Mucosa of rectum (tissue), 2 donors: Measurements from ENCODE around the gene FNDC11.

Source experiments
- H3K27ac ChIP-seq, 2 donors: one replicate each; pipeline ENCODE4 v1.7.0; 2013; ENCODE audit warnings: inconsistent platforms in 2 of 2, low read depth in 2 of 2, low read length in 2 of 2
- H3K27me3 ChIP-seq, 2 donors: one replicate each; pipeline ENCODE4 v1.7.0; 2013; ENCODE audit warnings: low read length in 2 of 2; ENCODE audit not compliant: control insufficient read depth in 2 of 2, insufficient read depth in 2 of 2
- H3K36me3 ChIP-seq, 2 donors: one replicate each; pipeline ENCODE4 v1.7.0; 2013; ENCODE audit warnings: low read length in 2 of 2; ENCODE audit not compliant: control insufficient read depth in 2 of 2, insufficient read depth in 2 of 2
- H3K4me1 ChIP-seq, 2 donors: one replicate each; pipeline ENCODE4 v1.7.0; 2013; ENCODE audit warnings: low read length in 2 of 2, mild to moderate bottlenecking in 1 of 2; ENCODE audit not compliant: control insufficient read depth in 2 of 2, insufficient read depth in 2 of 2
- H3K4me3 ChIP-seq, 2 donors: one replicate each; pipeline ENCODE4 v1.7.0; 2013; ENCODE audit warnings: low read length in 2 of 2
- H3K9ac ChIP-seq, 2 donors: one replicate each; pipeline ENCODE4 v1.7.0; 2013; ENCODE audit warnings: low read length in 2 of 2, low read depth in 1 of 2, mild to moderate bottlenecking in 1 of 2
- H3K9me3 ChIP-seq, 2 donors: one replicate each; pipeline ENCODE4 v1.7.0; 2013; ENCODE audit warnings: low read length in 2 of 2; ENCODE audit not compliant: control insufficient read depth in 2 of 2
- donor health status: healthy.
- donor health status: Normal muscosa, but diverticular disease.

The FNDC11 gene

DNA sequence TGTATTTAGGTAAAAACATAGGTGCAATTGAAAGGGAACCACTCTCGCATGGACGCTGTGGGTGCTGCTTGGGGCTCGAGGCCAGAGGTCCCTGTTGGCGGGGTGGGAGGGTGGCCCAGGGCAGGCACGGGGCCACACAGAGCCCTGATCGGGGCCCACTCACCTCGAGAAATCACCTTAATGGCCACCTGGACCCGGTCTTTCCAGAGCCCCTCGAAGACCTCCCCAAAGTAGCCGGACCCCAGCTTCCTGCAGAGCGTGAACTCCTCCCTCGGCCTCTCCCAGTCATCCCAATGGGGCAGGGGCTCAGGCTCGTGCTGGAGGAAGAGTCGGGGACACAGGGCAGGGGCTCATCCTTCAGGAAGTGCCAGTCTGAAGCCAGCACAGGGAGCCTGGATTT is 20.6 kb upstream of the FNDC11 start:
- Histone ChIP-seq H3K27me3 (no peaks in the 10 kb centered on the region), H3K27ac (peak overlapping the region; percentile 91 to 96), H3K4me1 (peaks cover 27 to 43% of the 10 kb centered on the region in 2 donors), H3K4me3 (no peak overlapping the region), H3K9me3 (no peaks in the 10 kb centered on the region), H3K9ac (peak overlapping the region in 1 of 2 donors; percentile 65), H3K36me3 (peaks cover 6 to 8% of the 10 kb centered on the region in 2 donors)

DNA sequence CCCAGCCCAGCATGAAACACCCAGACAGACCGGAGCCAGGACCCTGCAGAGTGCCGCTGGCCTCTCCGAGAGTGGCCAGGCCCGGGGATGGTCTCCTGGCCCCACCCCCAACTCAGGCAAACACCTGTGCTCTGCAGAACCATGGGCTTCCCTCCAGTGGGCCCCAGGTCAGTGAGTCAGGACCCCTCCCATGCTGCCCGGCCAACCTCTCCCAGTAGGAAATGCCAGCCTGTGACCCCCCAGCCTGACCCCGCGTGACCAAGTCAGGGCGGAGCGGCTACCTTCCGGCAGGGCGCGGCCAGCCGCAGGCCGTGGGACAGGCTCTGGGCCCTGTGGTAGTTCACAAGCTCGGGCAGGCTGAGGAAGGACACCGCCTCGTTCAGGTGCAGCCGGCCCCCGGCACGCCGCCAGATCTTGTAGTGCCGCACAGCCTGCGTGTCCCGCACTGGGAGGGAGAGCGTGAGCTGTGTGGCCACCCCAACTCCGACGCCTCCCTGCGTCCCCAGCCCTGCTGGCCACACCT is 20.0 kb upstream of the FNDC11 start:
- Histone ChIP-seq H3K9me3 (no peaks in the 10 kb centered on the region), H3K4me3 (peak overlapping the region in 1 of 2 donors; percentile 54), H3K27me3 (no peaks in the 10 kb centered on the region), H3K27ac (peak overlapping the region; percentile 91 to 96), H3K9ac (peak overlapping the region; percentile 47 to 76), H3K4me1 (peaks cover 30 to 46% of the 10 kb centered on the region in 2 donors), H3K36me3 (peaks cover 6 to 7% of the 10 kb centered on the region in 2 donors)

DNA sequence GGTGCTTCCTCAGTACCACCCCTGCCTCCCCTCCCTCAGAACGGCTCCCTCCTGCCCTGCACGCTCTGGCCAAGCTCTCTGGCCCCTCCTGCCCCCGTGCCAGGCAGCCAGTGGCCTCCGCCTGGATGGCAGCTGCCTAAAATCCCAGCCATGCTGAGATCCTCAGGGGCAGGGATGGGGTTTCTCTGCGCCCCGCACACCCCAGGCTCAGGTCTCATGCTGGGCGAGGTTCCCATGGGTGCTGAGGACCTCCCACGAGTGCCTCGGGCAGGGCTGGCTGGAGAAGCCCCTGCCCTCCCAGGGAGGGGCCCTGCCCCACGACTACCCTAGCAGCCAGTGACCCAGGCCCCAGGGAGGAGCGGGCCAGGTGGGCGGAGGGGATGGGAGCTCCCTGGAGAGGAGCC is 19.5 kb upstream of the FNDC11 start:
- H3K9me3 ChIP-seq, result no peaks in the 10 kb centered on the region
- H3K27ac ChIP-seq, result peak overlapping the region; percentile 91 to 96
- peak overlapping the region in 1 of 2 donors; percentile 54 for H3K4me3 ChIP-seq
- H3K36me3 ChIP-seq, result peaks cover 3% of the 10 kb centered on the region in 2 donors
- H3K9ac ChIP-seq, result peak overlapping the region; percentile 47 to 76
- peaks cover 35 to 51% of the 10 kb centered on the region in 2 donors for H3K4me1 ChIP-seq
- H3K27me3 ChIP-seq, result no peaks in the 10 kb centered on the region

DNA sequence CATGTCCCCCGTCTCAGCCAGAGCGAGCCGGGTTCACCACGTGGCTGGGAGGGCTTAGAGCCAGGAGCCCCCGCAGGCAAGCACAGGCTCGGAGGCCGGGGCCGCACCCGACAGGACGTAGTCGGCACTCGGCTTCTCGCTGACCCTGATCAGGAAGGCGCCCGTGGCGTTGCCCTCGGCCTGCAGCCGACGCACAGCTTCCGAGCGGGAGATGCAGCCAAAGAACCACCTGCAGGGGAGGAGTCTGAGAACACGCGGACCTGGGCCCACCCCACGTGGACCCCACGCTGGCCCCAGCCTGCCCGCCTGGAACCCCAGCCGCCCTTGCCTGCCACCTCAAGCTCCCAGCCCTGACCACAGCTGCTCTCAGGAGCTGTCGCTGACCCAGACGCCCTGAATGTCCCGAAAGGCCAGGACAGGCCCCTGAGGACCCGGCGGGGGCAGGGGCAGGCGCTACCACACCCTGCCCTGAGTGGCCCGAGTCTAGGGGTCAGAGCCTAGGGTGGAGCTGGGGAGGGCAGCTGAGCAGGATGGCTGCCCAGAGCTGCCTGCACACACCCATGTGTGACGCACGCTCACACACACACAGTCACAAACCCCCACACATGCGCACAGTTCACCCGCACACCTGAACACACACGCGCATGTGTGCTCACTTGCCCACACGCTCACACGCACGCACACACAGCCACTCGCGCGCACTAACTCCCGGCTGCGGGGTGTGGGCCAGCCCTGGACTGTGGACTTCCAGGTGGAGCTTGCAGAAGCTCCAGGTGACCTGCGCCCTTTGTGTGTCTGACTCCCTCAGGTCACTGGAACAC is 18.9 kb upstream of the FNDC11 start:
- Histone ChIP-seq H3K4me3 (peak overlapping the region; percentile 52 to 54), H3K36me3 (peaks cover 3% of the 10 kb centered on the region in 2 donors), H3K9ac (peak overlapping the region; percentile 47 to 76), H3K27ac (peak overlapping the region; percentile 91 to 96), H3K27me3 (no peaks in the 10 kb centered on the region), H3K4me1 (peaks cover 36 to 52% of the 10 kb centered on the region in 2 donors), H3K9me3 (no peaks in the 10 kb centered on the region)

DNA sequence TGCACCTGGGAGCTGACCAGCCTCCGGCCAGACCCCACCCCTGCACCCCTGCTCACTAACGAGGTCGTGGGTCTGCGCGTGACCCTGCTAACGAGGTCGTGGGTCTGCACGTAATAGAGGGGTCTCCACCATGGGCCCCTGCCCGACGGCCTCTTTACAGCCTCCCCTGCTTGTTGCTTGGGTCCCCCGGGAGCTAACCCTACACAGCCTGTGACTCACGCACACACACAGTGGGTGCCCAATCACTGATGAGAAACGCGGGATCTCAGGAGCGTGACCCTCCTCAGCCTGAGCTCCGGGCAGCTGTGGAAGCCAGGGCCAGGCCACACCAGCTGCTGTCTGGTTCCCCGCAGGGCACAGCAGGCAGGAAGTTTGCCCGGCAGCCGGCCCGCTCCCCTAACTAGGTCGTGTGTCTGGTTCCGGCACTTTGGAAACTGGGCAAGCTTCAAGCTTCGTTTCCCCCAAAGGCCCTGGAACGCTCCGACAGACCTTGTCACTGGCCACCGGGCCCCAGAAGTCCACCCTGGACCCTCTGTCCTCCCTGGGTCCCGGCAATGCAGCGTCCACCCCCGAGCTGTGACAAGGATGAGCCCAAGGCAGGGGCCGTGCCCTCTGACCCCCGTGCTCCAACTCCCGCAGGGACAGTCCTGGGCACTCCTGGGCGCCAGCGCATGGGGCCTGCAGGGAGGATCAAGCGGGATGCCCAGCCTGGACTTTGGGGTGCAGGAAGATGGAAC is 17.6 kb upstream of the FNDC11 start:
- Histone ChIP-seq H3K27me3 (no peaks in the 10 kb centered on the region), H3K4me3 (peak overlapping the region; percentile 78 to 80), H3K27ac (peak overlapping the region; percentile 99), H3K36me3 (peaks cover 3% of the 10 kb centered on the region in 2 donors), H3K9ac (peak overlapping the region; percentile 87 to 99), H3K4me1 (peaks cover 33 to 52% of the 10 kb centered on the region in 2 donors), H3K9me3 (no peaks in the 10 kb centered on the region)

DNA sequence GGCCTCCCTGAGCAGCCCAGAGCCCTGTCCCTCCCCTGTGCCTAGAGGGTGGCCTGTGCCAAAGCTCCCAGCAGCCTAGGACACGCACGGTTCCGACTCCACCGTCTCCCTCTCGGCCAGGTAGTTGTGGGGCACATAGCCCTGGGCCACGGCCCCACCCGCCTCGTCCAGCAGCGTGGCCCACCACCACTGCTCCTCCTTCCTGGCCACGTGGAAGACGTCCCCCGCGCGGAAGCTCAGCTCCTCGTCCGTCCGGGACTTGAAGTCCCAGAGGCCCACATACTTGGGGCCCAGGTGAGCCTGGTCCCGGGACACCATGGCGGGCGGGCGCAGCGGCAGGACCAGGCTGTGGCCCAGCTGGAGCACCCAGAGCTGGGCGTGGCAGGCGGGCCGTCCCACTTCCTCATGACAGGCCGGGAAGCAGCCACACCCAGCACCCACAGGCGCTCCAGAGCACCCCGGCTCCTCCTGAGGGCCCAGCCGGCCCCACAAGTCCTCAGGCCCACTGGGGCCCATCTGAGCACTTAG is 16.9 kb upstream of the FNDC11 start, which contains the start of gene PTK6:
Gene PTK6, minus strand, starts transcription at position 380 of the 528 bp plus-strand sequence. Its CDS starts 62 bp downstream, at position 318.
- H3K4me3 ChIP-seq, result peak within 1 kb of the TSS; percentile 78 to 80
- H3K4me1 ChIP-seq, result peaks cover 30 to 47% of the 10 kb centered on the region in 2 donors
- no peaks in the 10 kb centered on the region for H3K9me3 ChIP-seq
- peaks cover 2% of the 10 kb centered on the region in 2 donors for H3K36me3 ChIP-seq
- peak within 1 kb of the TSS; percentile 87 to 99 for H3K9ac ChIP-seq
- H3K27ac ChIP-seq, result peak within 1 kb of the TSS; percentile 99
- H3K27me3 ChIP-seq, result no peaks in the 10 kb centered on the region

DNA sequence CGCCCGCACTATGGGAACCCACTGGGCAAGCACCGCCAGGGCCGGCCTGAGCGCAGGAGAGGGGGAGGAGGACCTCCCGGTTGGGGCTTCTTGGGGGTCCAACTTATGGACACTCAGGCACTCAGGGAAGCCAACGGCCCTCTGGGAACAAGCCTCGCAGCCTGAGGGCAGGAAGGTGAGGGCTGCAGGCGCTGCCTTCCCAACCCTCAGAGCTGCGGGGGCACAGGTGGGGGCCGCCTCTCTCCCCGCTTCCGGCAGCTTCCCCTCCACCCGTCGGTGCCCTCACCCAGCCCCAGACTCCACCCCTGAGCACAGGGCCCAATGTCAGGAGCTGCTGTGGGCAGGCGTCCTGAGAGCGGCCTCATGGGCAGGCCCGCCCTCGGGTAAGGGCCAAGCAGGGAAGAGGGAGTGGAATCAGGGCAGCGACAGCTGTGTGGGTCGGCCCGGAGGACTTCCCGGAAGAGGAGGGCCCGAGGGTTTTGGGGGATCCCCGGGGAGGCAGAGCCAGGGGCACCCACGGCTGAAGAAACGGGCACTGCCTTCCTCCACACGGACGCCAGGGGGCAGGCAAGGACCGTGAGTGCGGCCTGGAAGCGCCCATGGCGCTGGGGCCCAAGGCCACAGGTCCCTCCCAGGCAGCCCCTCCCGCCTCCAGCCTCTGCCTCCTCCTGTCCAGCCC is 16.3 kb upstream of the FNDC11 start:
- H3K9ac ChIP-seq, result peak overlapping the region; percentile 87 to 99
- H3K9me3 ChIP-seq, result no peaks in the 10 kb centered on the region
- peak overlapping the region; percentile 78 to 80 for H3K4me3 ChIP-seq
- peak overlapping the region; percentile 99 for H3K27ac ChIP-seq
- H3K4me1 ChIP-seq, result peaks cover 30 to 46% of the 10 kb centered on the region in 2 donors
- no peaks in the 10 kb centered on the region for H3K27me3 ChIP-seq
- H3K36me3 ChIP-seq, result no peaks in the 10 kb centered on the region

DNA sequence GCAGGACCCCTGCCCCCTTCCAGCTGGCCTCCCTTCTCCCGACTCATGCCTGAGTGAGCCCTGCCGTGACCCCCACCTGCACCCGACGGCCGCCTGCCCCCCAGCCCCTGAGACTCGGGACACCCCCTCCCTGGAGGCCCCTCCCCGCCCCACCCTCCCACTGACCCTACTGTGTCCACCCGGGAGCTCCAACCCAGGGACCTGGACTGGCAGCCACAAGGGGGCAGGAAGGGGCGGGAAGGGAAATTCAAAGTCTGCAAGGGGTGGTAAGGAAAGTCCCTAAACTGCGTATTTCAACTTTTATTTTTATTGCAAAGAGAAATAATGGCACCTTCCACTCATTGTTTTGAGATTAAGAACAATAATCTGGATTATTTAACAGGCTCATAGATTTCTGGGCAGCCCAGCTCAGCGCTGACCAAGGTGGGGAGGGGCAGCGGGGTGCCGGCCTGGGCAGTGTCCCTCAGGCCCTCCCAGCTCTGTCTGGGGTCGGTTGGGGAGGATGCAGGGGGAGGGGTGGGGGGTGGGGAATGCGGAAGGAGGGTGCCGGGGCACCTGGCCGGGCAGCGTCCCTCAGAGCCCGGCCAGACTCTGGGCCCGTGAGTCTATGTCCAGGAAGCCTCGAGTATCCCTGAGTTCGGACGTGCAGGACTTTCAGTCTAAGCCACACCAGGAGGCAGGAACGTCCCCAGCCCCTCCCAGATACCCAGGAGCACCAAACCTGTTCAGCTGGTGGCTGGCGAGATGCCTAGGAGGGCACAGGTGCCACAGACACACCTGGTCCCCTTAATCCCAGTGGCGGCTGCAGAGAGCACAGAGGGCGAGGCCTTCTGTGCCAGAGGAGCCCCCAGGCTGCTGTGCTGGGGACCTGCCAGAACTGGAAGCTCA is 15.5 kb upstream of the FNDC11 start:
- Histone ChIP-seq H3K27me3 (no peaks in the 10 kb centered on the region), H3K4me1 (peaks cover 28 to 45% of the 10 kb centered on the region in 2 donors), H3K9ac (peak overlapping the region; percentile 63 to 99), H3K4me3 (peak overlapping the region; percentile 78 to 80), H3K27ac (peak overlapping the region; percentile 99), H3K36me3 (no peaks in the 10 kb centered on the region), H3K9me3 (no peaks in the 10 kb centered on the region)

DNA sequence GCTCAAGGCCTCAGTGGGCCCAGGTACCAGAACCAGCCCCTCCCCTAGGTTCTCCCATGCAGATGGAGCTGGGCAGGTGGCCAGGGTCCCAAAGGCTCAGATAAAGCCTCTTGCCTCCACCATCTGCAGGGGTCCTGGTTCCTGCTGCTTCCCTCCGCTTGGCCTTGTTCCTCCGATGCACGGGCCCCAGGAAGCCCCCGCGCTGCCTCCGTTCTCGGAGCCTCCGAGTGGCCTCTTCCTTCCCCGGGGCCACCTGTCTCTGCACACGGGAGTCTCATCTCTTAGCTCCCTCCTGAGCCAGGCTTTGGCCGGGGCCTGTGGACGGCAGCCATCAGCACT is 14.9 kb upstream of the FNDC11 start:
- Histone ChIP-seq H3K27ac (peak overlapping the region; percentile 99), H3K27me3 (no peaks in the 10 kb centered on the region), H3K9me3 (no peaks in the 10 kb centered on the region), H3K9ac (peak overlapping the region in 1 of 2 donors; percentile 28), H3K36me3 (no peaks in the 10 kb centered on the region), H3K4me1 (peaks cover 24 to 40% of the 10 kb centered on the region in 2 donors), H3K4me3 (peak overlapping the region in 1 of 2 donors; percentile 28)
